ENCODE results near the gene TRMT10A.
"Not testable (repeated sequence)": the region's sequence is repeated elsewhere in the genome, so short reads cannot be mapped to it uniquely, and the experiment has no call there.

TRMT10A gene

DNA sequence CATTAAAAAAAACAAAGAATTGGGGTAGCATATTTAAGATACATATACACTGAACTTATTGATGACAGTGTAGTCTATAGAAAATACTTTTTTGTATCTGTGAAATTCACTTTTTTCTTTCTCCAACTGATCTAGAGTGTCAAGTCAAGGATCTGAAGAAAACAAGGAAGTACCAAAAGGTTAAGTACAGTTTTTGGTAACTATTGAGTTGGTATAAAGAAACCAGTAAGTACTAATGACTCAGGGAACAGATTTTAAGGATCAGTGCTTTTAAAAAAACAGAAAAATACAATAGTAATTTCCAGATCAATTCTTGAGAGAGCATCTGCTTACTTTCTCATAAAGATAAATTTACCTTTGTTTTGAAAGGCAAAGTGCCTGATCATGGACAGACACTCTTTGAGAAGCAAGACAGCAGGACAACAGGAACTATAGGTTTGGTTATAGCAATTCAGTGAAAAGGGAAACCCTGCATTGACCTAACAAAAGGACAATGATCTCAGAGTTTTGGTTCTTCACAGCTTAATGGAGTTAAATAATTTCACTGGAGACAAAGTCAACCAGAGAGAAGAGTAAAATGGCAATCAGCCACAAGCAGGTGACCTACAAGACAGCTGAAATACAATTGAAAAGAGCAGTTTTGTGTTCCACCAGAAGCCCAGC is 23.4 kb downstream of the TRMT10A start:
- FAIRE-seq: no peak

GRCh38 chr4:99537674-99538073 is 26.2 kb downstream of the TRMT10A start:
- no peak for FAIRE-seq

DNA sequence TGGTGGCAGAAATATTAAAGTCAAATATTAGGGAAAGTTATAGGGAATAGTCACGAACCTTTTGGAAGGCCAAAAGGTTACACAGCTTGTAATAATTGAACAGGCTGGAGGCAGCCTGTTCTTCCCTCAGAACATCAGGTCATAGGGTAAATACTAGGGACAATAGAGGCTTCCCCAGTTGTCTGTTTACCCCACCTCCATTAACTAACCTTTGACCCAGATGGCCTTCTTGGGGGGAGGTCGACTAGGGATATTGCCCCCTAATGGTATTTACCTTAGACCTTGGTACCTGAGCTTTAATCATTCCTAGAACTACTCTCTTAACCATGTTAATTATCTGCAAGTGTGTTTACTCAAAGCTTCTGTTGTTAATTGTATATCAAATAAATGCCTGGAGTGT is 27.0 kb downstream of the TRMT10A start:
- FAIRE-seq: no peak

DNA sequence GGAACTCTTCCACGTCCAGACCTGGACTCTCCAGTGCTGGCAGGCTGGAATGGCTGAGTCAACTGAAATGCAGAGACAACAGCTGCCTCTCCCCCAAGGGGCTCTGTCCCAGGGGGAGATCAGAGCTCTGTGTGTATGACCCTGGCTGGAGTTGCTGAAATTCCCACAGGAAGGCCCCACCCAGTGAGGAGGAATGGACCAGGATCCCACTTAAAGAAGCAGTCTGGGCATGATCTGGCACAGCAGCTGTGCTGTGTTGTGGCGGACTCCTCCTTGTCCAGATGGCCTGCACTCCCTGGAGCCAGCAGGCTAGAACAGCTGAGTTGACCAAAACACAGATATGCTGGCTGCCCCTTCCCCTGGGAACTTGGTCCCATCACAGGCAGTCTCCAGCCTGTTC is 27.6 kb downstream of the TRMT10A start:
- FAIRE-seq: no peak

- not testable (repeated sequence) for FAIRE-seq
Observed at GRCh38 chr4:99534699-99535098, 29.1 kb downstream of the TRMT10A start.

GRCh38 chr4:99529956-99530355 is 33.9 kb downstream of the TRMT10A start:
- FAIRE-seq: no peak

GRCh38 chr4:99529228-99529627 is 34.6 kb downstream of the TRMT10A start:
- no peak for FAIRE-seq

DNA sequence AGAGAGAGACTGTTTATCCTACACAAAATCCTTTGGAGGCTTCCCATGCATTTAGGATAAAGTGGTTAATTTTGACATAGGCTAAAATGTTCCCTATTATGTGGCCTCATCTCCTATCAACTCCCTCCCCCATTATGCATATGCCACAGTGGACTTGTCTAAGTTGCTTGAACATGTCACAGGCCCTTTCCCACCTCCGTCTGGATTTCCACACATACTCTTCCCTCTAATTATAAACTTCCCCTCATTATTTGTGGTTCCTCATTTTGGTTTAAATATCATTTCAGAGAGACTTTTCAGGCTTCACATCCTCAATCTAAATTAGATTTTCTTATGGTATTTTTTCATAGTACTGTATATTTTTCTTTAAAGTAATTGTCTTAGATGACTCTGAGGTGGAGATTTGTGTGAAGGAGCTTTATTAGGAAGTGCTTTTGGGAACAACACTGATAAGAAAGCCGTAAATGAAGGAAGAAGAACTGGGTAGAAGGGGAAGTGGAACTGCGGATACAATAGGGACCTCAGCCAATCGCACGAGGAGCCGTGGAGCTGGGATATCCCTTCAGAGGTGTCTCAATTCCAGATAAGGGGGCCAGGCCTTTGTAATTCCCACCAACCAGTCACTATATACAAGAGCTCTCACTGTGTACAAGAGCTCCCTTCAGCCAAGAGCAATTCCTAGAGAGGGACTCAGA is 45.1 kb downstream of the TRMT10A start:
- no peak for FAIRE-seq

GRCh38 chr4:99510721-99511120 is 53.1 kb downstream of the TRMT10A start, which contains the start of gene C4orf17:
Gene C4orf17 (plus strand): TSS chr4:99511021. CDS start chr4:99513082, 2,061 bp downstream.
- no peak for FAIRE-seq

DNA sequence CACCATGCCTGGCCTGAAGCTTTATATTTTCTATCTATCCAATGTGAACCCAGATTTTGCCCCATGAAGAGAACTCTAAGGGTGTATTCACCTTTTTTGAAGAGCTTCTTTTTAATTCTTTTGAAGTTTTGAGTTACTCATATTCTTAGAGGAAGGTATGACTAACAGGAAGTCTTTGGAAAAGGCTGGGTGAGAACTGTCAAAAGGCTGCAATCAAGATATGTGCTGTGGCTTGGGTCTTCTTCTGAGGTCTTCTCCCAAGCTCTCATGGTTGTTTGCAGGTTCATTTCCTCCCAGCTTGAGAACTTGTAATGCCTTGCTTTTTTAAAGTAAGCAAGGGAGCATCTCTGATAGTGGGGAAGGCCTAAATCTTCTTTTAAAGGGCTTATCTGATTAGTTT is 56.1 kb downstream of the TRMT10A start:
- FAIRE-seq: no peak

DNA sequence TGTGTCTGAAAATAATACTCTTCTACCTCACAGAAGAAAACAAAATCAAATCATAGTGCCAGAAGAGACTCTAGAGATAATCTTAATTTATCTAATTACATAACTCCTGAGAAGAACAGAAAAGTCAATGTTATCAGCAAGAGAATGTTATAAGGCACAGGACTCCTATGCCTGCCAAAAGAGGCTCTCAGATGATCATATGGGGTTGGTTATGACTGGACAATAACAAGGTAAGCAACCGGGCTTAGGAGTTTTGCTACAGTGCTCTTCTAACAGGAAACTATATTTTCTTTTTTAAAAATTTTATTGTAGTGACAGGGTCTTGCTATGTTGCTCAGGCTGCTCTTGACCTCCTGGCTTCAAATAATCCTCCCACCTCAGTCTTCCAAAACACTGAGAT is 56.5 kb downstream of the TRMT10A start:
- FAIRE-seq: no peak

DNA sequence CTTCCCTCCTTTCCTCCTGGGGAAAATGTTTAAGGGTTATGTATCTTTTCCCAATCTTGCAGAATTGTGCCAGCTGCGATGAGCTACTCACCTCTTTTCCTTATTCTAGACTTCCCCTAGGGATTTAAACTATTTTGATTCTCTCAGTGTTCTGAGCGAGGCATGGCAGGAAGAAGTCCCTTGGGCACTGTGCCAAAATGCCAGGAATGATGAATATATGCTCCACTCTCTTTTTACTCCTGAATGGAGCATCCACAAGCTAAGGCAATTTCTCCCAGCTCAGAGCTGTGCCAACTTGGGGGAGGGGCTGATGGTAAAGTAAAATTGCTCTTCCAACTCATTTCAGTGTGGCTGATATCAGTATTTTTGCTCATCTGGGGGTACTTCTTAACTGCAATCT is 57.1 kb downstream of the TRMT10A start:
- no peak for FAIRE-seq

DNA sequence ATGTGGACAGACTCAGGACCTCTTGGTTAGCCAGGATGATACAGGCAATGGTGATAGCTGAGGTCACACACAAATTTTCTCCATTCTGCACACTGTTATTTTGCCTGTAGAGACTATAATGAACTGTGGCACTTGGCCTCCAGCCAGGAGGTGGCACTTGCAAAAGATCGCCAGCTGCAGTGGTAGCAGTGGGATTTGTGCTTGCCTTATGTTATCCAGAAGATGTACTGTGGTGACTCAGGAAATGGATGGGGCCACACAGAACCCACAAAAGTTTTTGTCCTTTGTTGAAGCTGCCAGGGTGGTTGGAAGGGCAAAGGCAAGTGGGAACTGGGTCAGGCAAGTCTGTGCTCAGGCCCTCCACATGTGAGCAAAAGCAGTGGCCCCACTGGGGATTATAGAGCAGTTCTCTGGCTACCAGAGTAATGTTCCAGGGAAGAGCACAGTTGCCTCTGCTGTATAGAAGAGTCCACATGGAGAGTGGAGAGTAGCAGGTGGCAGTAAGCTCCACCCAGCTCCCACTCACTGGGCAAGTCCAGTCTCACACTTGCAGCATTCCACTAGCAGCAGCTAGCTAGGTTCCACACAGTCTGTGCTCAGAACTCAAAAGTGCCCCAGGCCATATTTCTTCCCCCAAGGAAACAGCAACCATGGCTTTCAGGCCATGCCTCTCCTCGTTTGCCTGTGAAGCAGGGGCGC is 58.9 kb downstream of the TRMT10A start:
- FAIRE-seq: no peak

Data from TTC549 (cell line).